Measurements from ENCODE around the gene ELL2.
"Not testable (repeated sequence)": the region's sequence is repeated elsewhere in the genome, so short reads cannot be mapped to it uniquely, and the experiment has no call there.

ELL2 gene

DNA sequence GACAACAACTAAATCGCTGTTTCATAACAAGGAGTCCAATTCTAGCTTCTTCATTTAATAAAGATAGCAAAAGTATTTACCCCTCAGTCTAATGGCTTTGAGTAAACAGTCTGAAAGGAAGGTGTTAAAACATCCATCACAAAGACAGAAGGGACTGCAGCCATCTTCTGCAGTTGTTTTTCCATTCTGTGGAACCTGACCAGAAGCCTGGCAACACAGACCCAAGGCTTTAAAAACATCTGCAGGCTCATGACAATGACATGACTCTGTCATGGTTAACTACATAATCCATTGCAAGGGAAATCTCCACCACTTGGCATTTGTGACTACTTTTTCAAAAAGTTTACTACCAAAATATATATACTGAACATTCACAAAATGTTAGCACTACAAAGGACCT lies 51.9 kb downstream of the ELL2 start:
- no peak for DNase-seq (ENCODE audit: extremely low read depth in 1 of 2, low read depth in 1 of 2)

GRCh38 chr5:95908799-95909198 lies 52.9 kb downstream of the ELL2 start:
- DNase-seq (ENCODE audit: extremely low read depth in 1 of 2, low read depth in 1 of 2), result no peak

DNA sequence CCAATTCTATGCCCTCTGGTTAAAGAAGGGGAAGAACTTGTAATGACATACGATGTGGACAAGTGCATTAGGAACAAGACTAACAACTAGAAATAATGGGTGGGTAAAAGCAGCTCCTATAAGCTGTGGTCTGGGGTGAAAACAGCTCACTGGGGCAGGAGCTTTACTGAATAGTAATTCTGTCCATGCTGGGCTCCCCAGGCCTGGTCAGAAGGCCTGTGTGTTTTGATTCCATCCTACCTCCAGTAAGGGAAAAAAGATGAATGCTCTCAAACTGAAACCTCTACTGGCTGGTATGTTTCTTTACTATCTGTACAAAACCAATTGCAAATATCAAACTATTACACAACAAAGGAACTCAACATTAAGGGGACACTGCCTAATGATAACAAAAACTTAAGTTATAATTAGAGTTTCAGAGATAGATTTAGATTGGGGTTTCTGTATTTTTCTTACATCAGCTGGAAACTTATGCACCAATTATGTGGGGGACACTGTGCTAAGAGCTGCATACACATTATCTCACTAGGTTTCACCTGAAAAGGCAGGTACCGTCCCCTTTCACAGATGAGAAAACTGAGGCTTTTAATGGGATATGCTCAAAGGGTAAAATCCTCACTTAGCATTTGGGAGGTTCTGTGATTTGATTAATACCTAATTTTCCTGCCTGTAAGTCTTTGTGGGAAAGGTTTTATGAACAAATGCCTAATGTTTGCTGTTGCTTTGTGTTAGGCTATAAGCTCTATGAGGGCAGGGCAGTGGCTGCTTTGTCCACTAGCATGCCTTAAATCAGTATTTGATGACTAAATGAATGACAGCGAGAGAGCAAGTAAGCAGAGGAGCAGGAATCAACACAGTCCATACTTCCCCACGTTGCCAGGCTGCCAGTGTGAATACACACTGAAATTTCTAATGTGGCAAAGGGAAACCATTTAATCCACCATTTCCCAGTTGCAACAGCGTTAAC lies 53.6 kb downstream of the ELL2 start:
- no peak for DNase-seq (ENCODE audit: extremely low read depth in 1 of 2, low read depth in 1 of 2)

DNA sequence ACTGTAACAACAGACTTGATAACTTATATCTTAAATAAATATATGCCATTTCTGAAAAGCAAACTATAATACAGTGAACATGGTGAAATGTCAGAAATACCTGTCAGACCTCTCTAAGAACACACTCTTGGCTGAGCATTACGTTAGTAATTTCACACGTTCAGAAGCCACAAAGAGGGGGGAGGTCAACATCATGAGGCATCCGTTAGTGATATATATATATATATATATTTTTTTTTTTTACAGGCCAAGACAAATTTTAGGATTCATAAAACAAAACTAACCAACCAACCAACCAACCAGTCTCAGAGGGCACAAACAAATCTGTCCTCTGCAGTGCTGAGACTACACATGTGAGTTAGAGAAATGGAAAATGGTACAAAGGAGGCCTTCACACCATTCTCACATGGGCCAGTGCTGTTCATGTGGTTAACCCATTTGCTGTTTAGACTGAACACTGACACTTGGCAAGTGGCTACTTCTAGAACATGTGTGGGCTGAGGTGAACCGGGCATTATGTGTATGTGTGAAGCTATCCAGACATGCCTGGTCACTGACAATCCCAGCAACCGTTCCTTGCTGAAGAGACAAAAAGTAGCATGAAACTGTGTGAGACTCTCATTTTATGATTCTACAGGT lies 54.5 kb downstream of the ELL2 start:
- DNase-seq (ENCODE audit: extremely low read depth in 1 of 2, low read depth in 1 of 2), result no peak

DNA sequence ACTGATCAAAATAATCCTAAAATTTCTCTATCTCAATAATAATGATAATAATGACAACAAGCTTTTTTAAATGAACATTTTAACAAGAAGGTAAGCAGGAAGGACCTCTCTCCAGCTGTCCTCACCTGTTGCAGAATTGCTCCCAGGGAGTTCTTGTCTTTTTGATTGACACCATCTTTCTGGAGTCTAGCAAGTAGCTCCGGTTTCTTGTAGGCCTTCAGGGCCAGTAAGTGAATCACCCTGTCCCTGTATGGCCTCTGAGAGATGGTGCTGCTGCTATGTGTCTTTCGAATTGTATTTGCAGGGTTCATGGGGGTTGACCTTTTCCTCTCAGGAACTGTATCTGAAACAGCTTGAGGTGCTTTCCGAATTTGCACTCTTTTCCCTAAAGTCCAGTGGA lies 55.3 kb downstream of the ELL2 start:
- not testable (repeated sequence) for DNase-seq (ENCODE audit: extremely low read depth in 1 of 2, low read depth in 1 of 2)

DNA sequence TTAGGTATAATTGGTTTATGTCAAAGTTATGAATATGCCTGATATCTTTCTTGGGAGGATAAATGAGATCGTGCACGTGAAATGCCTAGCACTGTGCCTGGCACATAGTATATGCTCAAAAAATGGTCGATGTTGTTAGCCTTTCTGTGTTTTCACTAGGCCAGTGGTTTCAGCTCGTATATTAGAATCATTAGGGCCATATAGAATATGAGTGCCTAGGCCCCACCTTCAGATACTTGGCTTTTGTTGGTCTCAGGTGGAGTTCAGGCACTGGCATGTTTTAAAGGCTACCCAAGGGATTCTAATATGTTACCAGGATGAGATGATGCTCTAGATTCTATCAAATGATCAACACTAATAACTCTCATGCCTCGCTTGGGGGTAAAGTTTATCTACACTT lies 56.8 kb downstream of the ELL2 start:
- DNase-seq (ENCODE audit: extremely low read depth in 1 of 2, low read depth in 1 of 2), result no peak

DNA sequence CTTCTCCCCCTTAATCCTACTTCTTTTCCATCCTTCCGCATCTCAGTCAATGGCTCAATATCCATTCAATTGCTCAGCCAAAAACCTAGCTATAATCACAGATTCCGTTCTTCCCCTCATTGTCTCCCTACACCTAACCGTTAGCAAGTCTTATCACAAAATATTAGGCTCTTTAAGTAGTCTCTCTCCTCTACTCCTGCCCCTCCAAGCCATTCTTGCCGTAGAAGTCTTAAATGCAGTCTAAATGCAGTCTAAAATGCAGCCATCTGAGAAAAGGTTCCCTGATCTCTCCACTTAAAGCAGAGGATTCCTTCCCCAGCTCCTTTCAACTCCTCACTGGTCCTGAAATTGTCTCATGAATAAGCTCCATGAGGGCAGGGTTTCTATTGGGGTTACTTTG lies 57.8 kb downstream of the ELL2 start:
- DNase-seq (ENCODE audit: extremely low read depth in 1 of 2, low read depth in 1 of 2), result no peak

- DNase-seq (ENCODE audit: extremely low read depth in 1 of 2, low read depth in 1 of 2), result no peak
Measured at GRCh38 chr5:95901676-95902627, 59.7 kb downstream of the ELL2 start.

DNA sequence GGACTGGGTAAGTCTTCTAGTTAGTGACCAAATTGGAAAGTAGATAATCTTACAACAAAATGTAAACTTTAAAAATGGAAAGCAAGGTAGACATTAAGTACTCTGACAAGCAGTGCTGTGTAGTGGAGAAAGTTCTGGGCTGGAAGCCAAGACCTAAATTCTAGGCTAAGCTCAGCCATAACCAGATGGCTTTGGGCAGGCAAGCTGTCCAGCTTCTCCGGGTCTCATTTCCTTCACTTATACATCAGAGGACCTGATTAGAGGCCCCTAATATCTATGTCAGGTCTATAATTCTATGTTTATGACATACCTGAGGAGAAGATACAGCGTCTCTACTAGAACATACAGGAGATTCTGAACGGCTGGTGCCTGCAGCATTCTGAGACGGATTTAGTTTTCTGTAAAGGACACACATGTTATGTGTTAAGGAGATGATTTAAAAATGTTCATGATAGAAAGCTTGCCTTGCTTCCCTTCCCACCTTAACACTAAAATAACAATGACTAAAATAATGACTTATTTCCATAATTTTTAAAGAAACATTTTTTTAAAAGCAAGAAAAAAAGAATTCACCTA lies 61.2 kb downstream of the ELL2 start:
- DNase-seq (ENCODE audit: extremely low read depth in 1 of 2, low read depth in 1 of 2), result no peak

- DNase-seq (ENCODE audit: extremely low read depth in 1 of 2, low read depth in 1 of 2), result no peak
Measured at GRCh38 chr5:95899829-95900228, 61.8 kb downstream of the ELL2 start.

DNA sequence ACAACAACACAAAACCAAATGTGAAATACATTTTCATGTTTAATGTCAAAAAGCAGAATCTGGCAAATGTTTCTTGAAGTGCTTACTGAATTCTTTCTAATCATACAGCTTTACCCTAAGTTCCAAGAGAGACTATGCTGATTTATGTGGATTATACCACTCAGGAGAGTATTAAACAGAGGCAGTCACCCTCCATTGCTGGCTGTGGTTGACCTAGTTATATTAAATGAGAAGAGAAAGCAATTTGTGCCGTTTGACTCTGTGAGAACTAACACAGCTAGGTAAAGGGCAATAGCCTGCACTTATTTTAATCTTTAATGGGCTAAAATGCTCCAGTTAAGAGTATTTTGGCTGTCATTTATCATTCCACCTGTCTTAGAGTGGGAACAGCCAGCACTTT lies 62.6 kb downstream of the ELL2 start:
- DNase-seq (ENCODE audit: extremely low read depth in 1 of 2, low read depth in 1 of 2), result no peak

GRCh38 chr5:95895771-95896170 lies 65.9 kb downstream of the ELL2 start:
- DNase-seq (ENCODE audit: extremely low read depth in 1 of 2, low read depth in 1 of 2), result no peak

DNA sequence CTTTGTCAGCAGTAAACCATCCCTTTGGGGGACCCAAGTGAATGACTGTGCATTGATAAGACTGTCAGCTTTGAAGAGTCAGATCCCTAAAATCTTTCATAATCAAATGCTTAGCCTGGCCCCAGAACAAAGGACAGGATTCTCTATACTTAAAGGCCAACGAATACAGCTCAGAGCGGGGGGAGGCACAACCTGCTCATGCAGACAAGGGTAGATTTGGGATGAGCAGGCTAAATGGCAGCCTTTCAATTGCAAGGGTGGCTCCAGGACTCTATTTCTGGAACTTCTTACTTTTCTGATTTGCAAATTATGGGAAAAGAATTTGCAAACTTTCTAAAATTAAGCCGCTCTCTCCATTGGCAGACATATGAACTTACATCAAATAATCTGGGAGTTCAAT lies 66.4 kb downstream of the ELL2 start:
- DNase-seq (ENCODE audit: extremely low read depth in 1 of 2, low read depth in 1 of 2), result no peak

- DNase-seq (ENCODE audit: extremely low read depth in 1 of 2, low read depth in 1 of 2), result no peak
Measured at GRCh38 chr5:95892784-95893354, 68.8 kb downstream of the ELL2 start.

DNA sequence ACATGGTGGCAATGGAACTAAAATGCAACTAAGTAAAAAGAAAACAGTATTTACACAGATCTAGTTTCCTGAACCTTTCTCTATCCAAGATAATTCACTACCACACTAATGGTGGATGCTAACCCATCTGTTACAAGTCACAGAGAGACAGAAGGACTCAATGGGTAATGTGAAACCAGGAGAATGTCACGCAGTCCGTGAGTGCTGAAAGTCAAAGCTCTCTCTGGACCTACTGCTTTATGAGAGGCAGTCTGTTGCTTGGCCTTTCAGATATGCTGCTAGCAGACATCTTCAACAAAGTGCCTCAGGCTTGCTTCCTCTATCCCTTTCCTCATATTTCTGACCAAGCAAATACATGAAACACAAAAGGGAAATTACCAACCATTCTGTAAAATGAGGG lies 70.2 kb downstream of the ELL2 start:
- no peak for DNase-seq (ENCODE audit: extremely low read depth in 1 of 2, low read depth in 1 of 2)

GRCh38 chr5:95889076-95889475 lies 72.6 kb downstream of the ELL2 start:
- DNase-seq (ENCODE audit: extremely low read depth in 1 of 2, low read depth in 1 of 2), result no peak

DNA sequence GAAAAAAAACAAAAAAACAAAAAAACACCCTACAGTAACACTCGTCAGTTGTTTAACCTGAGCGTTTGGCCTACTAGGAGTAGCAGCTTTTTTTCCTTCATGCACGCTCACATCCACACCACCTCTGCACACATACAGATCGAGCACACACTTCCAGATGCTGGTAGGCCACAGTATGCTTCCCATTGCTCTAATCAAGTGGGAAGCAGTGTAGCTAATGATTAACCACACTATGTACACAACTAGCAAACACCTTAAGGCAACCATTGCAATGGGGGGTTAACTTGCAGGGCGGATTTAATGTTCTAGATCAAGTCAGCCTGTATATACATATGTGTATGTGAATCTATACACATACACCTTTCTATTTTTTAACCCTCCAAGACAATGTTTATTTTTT lies 73.7 kb downstream of the ELL2 start:
- DNase-seq (ENCODE audit: extremely low read depth in 1 of 2, low read depth in 1 of 2), result no peak

GRCh38 chr5:95886340-95887044 lies 75.2 kb downstream of the ELL2 start:
- DNase-seq (ENCODE audit: extremely low read depth in 1 of 2, low read depth in 1 of 2), result no peak

DNA sequence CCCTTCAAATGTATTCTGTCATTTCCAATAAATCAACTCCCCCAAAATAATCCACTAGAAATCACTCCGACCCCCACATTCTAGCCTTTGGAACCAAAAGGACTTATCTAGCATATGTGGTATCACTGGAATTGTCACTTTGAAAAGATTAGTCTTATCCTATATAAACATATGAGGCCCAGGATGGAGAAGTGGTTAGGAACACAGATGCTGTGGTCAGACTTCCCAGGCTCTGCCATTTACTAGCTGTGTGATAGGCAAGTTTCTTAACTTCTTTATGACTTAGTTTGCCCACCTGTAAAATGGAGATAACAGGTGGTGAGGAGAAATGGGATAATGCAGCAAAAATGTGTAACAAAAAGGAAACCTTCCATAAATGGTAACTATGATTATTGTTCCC lies 77.1 kb downstream of the ELL2 start:
- no peak for DNase-seq (ENCODE audit: extremely low read depth in 1 of 2, low read depth in 1 of 2)

GRCh38 chr5:95884017-95884325 lies 77.7 kb downstream of the ELL2 start:
- no peak for DNase-seq (ENCODE audit: extremely low read depth in 1 of 2, low read depth in 1 of 2)
